Measurements from ENCODE around the gene LNX1. TPM values are rescaled to one million over a fixed set of nuclear protein-coding genes. Genes with fewer than 3 reads are reported as not detected.

The LNX1 gene
- polyA plus RNA-seq, 1 of the 3 experiments (the other 2 are of a cell fraction) = 0.16 TPM

DNA sequence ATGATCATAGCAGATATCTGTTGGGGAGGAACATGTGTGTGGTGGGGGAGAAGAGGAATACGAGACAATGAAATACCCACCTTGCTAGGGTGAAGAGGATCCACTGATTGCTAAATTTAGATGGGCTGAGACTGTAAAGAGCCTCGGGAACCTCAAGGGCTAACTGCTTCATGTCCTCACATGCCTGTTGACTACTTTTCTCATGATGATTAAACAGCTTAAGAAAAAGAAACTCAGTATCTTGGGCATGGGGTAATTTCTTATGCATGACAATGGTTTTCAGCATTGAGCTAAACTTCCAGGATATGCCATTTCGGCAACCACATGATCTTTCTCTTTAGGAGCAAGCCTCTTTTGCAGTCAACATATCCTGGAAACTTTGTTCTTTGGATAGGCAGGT is 3.9 kb upstream of the LNX1 start:
- Histone ChIP-seq H3K4me1 (ENCODE audit: control insufficient read depth in 1 of 2, insufficient read depth in 2 of 2, low read depth in 1 of 2, low read length in 1 of 2) (no peaks in the 10 kb centered on the region), H3K9me2 (no peaks in the 10 kb centered on the region), H3K79me2 (ENCODE audit: insufficient read depth) (no peaks in the 10 kb centered on the region), H3K4me2 (no peak overlapping the region), H3K27ac (ENCODE audit: low read depth in 2 of 2, low read length in 1 of 2) (no peak overlapping the region), H3K4me3 (ENCODE audit: low read depth in 2 of 2, low read length in 1 of 2) (no peak overlapping the region), H3F3A (replicated peaks; ENCODE audit: insufficient read depth) (peaks cover 4% of the 10 kb centered on the region), H4K20me1 (ENCODE audit: insufficient read depth) (no peaks in the 10 kb centered on the region), H2AFZ (ENCODE audit: low read depth) (no peak overlapping the region), H3K36me3 (replicated peaks in 1 of 2; ENCODE audit: control insufficient read depth in 1 of 2, insufficient read depth in 2 of 2, low read length in 1 of 2) (no peaks in the 10 kb centered on the region), H3K9me3 (no peaks in the 10 kb centered on the region), H3K27me3 (ENCODE audit: insufficient read depth) (no peaks in the 10 kb centered on the region), H3K9ac (no peak overlapping the region)
- WGBS (ENCODE audit: low lambda C conversion rate) = 89% methylated on average over 3 of the region's 3 CpGs
- TF ChIP-seq SMC3 (IDR thresholded peaks at IDR 0.05; ENCODE audit: low read depth, low read length) = no peak
- TF ChIP-seq, protein P1, sequence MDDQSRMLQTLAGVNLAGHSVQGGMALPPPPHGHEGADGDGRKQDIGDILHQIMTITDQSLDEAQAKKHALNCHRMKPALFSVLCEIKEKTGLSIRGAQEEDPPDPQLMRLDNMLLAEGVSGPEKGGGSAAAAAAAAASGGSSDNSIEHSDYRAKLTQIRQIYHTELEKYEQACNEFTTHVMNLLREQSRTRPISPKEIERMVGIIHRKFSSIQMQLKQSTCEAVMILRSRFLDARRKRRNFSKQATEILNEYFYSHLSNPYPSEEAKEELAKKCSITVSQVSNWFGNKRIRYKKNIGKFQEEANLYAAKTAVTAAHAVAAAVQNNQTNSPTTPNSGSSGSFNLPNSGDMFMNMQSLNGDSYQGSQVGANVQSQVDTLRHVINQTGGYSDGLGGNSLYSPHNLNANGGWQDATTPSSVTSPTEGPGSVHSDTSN (IDR thresholded peaks at IDR 0.05) = no peak
- TF ChIP-seq, protein P2, sequence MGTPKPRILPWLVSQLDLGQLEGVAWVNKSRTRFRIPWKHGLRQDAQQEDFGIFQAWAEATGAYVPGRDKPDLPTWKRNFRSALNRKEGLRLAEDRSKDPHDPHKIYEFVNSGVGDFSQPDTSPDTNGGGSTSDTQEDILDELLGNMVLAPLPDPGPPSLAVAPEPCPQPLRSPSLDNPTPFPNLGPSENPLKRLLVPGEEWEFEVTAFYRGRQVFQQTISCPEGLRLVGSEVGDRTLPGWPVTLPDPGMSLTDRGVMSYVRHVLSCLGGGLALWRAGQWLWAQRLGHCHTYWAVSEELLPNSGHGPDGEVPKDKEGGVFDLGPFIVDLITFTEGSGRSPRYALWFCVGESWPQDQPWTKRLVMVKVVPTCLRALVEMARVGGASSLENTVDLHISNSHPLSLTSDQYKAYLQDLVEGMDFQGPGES (IDR thresholded peaks at IDR 0.05; ENCODE audit: low read depth, low read length) = no peak
- no peak for TF ChIP-seq MEF2A (IDR thresholded peaks at IDR 0.05; ENCODE audit: borderline replicate concordance, low read depth)
- no peak for TF ChIP-seq YY1 (IDR thresholded peaks at IDR 0.05; ENCODE audit: low read depth)
- no peak for TF ChIP-seq TEAD4 (IDR thresholded peaks at IDR 0.05; ENCODE audit: borderline replicate concordance, insufficient read depth)
- TF ChIP-seq, protein P3, sequence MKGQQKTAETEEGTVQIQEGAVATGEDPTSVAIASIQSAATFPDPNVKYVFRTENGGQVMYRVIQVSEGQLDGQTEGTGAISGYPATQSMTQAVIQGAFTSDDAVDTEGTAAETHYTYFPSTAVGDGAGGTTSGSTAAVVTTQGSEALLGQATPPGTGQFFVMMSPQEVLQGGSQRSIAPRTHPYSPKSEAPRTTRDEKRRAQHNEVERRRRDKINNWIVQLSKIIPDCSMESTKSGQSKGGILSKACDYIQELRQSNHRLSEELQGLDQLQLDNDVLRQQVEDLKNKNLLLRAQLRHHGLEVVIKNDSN (IDR thresholded peaks at IDR 0.05; ENCODE audit: borderline replicate concordance, low read depth) = no peak
- no peak for TF ChIP-seq RCOR1 (IDR thresholded peaks at IDR 0.05; ENCODE audit: low read length)
- no peak for TF ChIP-seq TAF1 (IDR thresholded peaks at IDR 0.05; ENCODE audit: borderline replicate concordance, low read depth, low read length)
- no peak for TF ChIP-seq EZH2phosphoT487 (IDR thresholded peaks at IDR 0.05; ENCODE audit: borderline replicate concordance, low read depth)
- TF ChIP-seq POLR2AphosphoS5 (IDR thresholded peaks at IDR 0.05; ENCODE audit: low read depth, low read length) = no peak
- TF ChIP-seq JUND (IDR thresholded peaks at IDR 0.05) = no peak
- no peak for TF ChIP-seq RXRA (IDR thresholded peaks at IDR 0.05; ENCODE audit: borderline replicate concordance, low read depth)
- no peak for TF ChIP-seq RFX5 (IDR thresholded peaks at IDR 0.05; ENCODE audit: low read length)
- ChIA-PET CTCF (interaction anchor here (0.9 kb wide), 1 partner anchor 13 kb away, joined by 3 read pairs; no protein-coding TSS in a partner anchor), POLR2A (no interaction called here)
- DNase-seq = no peak

DNA sequence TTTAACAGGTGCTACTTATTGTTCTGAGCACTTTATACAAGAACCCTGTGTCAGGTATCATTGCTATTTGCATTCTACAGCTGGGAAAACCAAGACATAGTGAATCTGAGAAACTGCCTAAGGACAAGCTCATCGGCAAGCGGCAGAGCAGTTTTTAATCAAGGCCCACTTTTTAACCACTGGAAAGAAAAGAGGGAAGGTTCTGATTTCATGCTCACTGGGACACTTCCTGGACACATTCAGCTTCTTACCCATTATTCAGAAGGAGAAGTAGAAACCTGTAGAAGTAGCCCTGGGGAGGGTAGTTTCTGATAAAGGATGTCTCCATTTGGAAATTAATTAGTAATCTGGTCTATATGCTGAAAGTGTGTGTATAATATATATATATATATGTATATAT is 2.5 kb upstream of the LNX1 start:
- Histone ChIP-seq H3K36me3 (replicated peaks in 1 of 2; ENCODE audit: control insufficient read depth in 1 of 2, insufficient read depth in 2 of 2, low read length in 1 of 2) (no peaks in the 10 kb centered on the region), H3K27me3 (ENCODE audit: insufficient read depth) (no peaks in the 10 kb centered on the region), H2AFZ (ENCODE audit: low read depth) (no peak overlapping the region), H3F3A (replicated peaks; ENCODE audit: insufficient read depth) (peaks cover 4% of the 10 kb centered on the region), H3K9me2 (no peaks in the 10 kb centered on the region), H3K9ac (no peak overlapping the region), H3K27ac (ENCODE audit: low read depth in 2 of 2, low read length in 1 of 2) (no peak overlapping the region), H3K4me3 (ENCODE audit: low read depth in 2 of 2, low read length in 1 of 2) (no peak overlapping the region), H3K79me2 (ENCODE audit: insufficient read depth) (no peaks in the 10 kb centered on the region), H3K4me1 (ENCODE audit: control insufficient read depth in 1 of 2, insufficient read depth in 2 of 2, low read depth in 1 of 2, low read length in 1 of 2) (no peaks in the 10 kb centered on the region), H3K9me3 (no peaks in the 10 kb centered on the region), H4K20me1 (ENCODE audit: insufficient read depth) (no peaks in the 10 kb centered on the region), H3K4me2 (no peak overlapping the region)
- POLR2A ChIA-PET = no interaction called here
- WGBS (ENCODE audit: low lambda C conversion rate) = 100% methylated on average over 2 of the region's 2 CpGs
- no peak for DNase-seq
- CTCF ChIA-PET = interaction anchor here (0.7 kb wide), 1 partner anchor 301 kb away, joined by 3 read pairs; no protein-coding TSS in a partner anchor
- TF ChIP-seq NFIC (IDR thresholded peaks at IDR 0.05; ENCODE audit: borderline replicate concordance) (no peak), EZH2phosphoT487 (IDR thresholded peaks at IDR 0.05; ENCODE audit: borderline replicate concordance, low read depth) (no peak), GATA2 (CRISPR knock-in tag; IDR thresholded peaks at IDR 0.05) (no peak), FOSL2 (IDR thresholded peaks at IDR 0.05; ENCODE audit: borderline replicate concordance, low read depth) (no peak), MEF2A (IDR thresholded peaks at IDR 0.05; ENCODE audit: borderline replicate concordance, low read depth) (no peak), CHD2 (IDR thresholded peaks at IDR 0.05; ENCODE audit: low read length, partially characterized antibody) (no peak), ELF1 (IDR thresholded peaks at IDR 0.05) (no peak), RCOR1 (IDR thresholded peaks at IDR 0.05; ENCODE audit: low read length) (no peak), GABPA (IDR thresholded peaks at IDR 0.05; ENCODE audit: low read depth) (no peak), TCF12 (IDR thresholded peaks at IDR 0.05) (no peak)
- TF ChIP-seq, protein P4, sequence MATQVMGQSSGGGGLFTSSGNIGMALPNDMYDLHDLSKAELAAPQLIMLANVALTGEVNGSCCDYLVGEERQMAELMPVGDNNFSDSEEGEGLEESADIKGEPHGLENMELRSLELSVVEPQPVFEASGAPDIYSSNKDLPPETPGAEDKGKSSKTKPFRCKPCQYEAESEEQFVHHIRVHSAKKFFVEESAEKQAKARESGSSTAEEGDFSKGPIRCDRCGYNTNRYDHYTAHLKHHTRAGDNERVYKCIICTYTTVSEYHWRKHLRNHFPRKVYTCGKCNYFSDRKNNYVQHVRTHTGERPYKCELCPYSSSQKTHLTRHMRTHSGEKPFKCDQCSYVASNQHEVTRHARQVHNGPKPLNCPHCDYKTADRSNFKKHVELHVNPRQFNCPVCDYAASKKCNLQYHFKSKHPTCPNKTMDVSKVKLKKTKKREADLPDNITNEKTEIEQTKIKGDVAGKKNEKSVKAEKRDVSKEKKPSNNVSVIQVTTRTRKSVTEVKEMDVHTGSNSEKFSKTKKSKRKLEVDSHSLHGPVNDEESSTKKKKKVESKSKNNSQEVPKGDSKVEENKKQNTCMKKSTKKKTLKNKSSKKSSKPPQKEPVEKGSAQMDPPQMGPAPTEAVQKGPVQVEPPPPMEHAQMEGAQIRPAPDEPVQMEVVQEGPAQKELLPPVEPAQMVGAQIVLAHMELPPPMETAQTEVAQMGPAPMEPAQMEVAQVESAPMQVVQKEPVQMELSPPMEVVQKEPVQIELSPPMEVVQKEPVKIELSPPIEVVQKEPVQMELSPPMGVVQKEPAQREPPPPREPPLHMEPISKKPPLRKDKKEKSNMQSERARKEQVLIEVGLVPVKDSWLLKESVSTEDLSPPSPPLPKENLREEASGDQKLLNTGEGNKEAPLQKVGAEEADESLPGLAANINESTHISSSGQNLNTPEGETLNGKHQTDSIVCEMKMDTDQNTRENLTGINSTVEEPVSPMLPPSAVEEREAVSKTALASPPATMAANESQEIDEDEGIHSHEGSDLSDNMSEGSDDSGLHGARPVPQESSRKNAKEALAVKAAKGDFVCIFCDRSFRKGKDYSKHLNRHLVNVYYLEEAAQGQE (IDR thresholded peaks at IDR 0.05; ENCODE audit: low read depth, low read length) = no peak
- TF ChIP-seq, protein P2 (IDR thresholded peaks at IDR 0.05; ENCODE audit: low read depth, low read length) = no peak

Measured in SK-N-SH (cell line).